Left cardiac atrium (tissue), 4 donors: ENCODE measurements around the gene ZCCHC17. TPM values are rescaled to one million over a fixed set of nuclear protein-coding genes. Genes with fewer than 3 reads are reported as not detected.
"Not testable (repeated sequence)": the region's sequence is repeated elsewhere in the genome, so short reads cannot be mapped to it uniquely, and the experiment has no call there.

Experiments used
- ATAC-seq, 2 donors: fragments of 200-7000 bp; cut with Tn5 transposase; one replicate each; pipeline ENCODE4 v1.9.1; 2020; ENCODE audit warnings: mild to moderate bottlenecking in 2 of 2, moderate library complexity in 2 of 2
- DNase-seq: peaks from one replicate; pipeline ENCODE4 v3.0.0-alpha.2; 2020
- intact Hi-C, 2 donors: fragments of 100-400 bp; cut with DNase I; formaldehyde crosslinking; loops; one replicate each; pipeline versions ENCODE4 v1.14.1 to v1.15.1; 2022 to 2023
- long read RNA-seq: library from polyadenylated mRNA; unstranded; transcript quantifications from one replicate; pipeline ENCODE4 v2.0.0, GENCODE V29; 2021
- total RNA-seq, 2 donors: library from RNA; stranded (reverse); fragmentation: NEBNext Ultra II Directional; extraction: Animal tissue kit (Norgen Biotek cat#: 25700); gene quantifications; one replicate each; pipeline ENCODE4 v1.2.1, GENCODE V29; 2021
- donor health status: DM: no; HTN: yes; CAD: no.
- donor health status: DM: no; HTN: yes; CAD: no; lungs with severe emphysema.
- donor health status: DM: yes; HTN: yes; CAD: no.
- donor health status: Dilated cardiomyopathy.

Gene ZCCHC17
- total RNA-seq, result 10 to 100 TPM; 14.4 to 15.7 TPM
- long read RNA-seq, partial matches to known transcripts, result 0 of 36 reads
- long read RNA-seq, other reads (novel, unspliced or antisense), result 32 of 36 reads

- peak; percentile 95 for DNase-seq
- intact Hi-C loops, result no loop called here
- ATAC-seq, result peak; percentile 99 to 100
Measured at GRCh38 chr1:31296486-31297276, at the start of gene ZCCHC17, which contains the start of gene SNRNP40. Gene ZCCHC17 (plus strand): TSS chr1:31297032. CDS start chr1:31310099, 13,067 bp downstream. Gene SNRNP40 (minus strand): TSS chr1:31296788. CDS start chr1:31296751, 37 bp downstream.

- intact Hi-C loops, result no loop called here
- DNase-seq, result no peak
- no peak for ATAC-seq
Measured at GRCh38 chr1:31248276-31248675, 48.6 kb upstream of the ZCCHC17 start.

- intact Hi-C loops, result no loop called here
- ATAC-seq (no peak), DNase-seq (no peak)
Measured at GRCh38 chr1:31249854-31250253, 47.0 kb upstream of the ZCCHC17 start.

GRCh38 chr1:31257213-31257612 is 39.6 kb upstream of the ZCCHC17 start:
- DNase-seq (no peak), ATAC-seq (no peak)
- intact Hi-C loops, result no loop called here

GRCh38 chr1:31258581-31258980 is 38.3 kb upstream of the ZCCHC17 start:
- ATAC-seq (no peak), DNase-seq (no peak)
- intact Hi-C loops, result no loop called here

- intact Hi-C loops, result no loop called here
- ATAC-seq (no peak), DNase-seq (no peak)
Measured at GRCh38 chr1:31259746-31260145, 37.1 kb upstream of the ZCCHC17 start.

GRCh38 chr1:31261916-31262315 is 34.9 kb upstream of the ZCCHC17 start:
- intact Hi-C loops, result no loop called here
- ATAC-seq (no peak), DNase-seq (no peak)

GRCh38 chr1:31262393-31262792 is 34.4 kb upstream of the ZCCHC17 start:
- DNase-seq, intact Hi-C loops, ATAC-seq: not testable (repeated sequence)

GRCh38 chr1:31263408-31263807 is 33.4 kb upstream of the ZCCHC17 start:
- intact Hi-C loops, result no loop called here
- DNase-seq (no peak), ATAC-seq (no peak)

- intact Hi-C loops, result no loop called here
- DNase-seq (no peak), ATAC-seq (peak; percentile 47 to 80)
Measured at GRCh38 chr1:31264790-31265386, 31.9 kb upstream of the ZCCHC17 start.

GRCh38 chr1:31266547-31266946 is 30.3 kb upstream of the ZCCHC17 start:
- ATAC-seq, result no peak
- intact Hi-C loops, result no loop called here
- no peak for DNase-seq

GRCh38 chr1:31272369-31272768 is 24.5 kb upstream of the ZCCHC17 start:
- DNase-seq, result no peak
- ATAC-seq, result no peak
- intact Hi-C loops, result no loop called here

- ATAC-seq, result no peak
Measured at GRCh38 chr1:31273619-31274018, 23.2 kb upstream of the ZCCHC17 start.

GRCh38 chr1:31282426-31282825 is 14.4 kb upstream of the ZCCHC17 start:
- DNase-seq, intact Hi-C loops, ATAC-seq: not testable (repeated sequence)

More at GRCh38 chr1:31273619-31274018, 23.2 kb upstream of the ZCCHC17 start:
- no peak for DNase-seq
- intact Hi-C loops, result no loop called here

- ATAC-seq, DNase-seq, intact Hi-C loops: not testable (repeated sequence)
Measured at GRCh38 chr1:31287791-31288190, 9.0 kb upstream of the ZCCHC17 start.

GRCh38 chr1:31289021-31289420 is 7.8 kb upstream of the ZCCHC17 start:
- ATAC-seq (no peak), DNase-seq (no peak)
- intact Hi-C loops, result no loop called here

- DNase-seq (no peak), ATAC-seq (no peak)
- intact Hi-C loops, result no loop called here
Measured at GRCh38 chr1:31295874-31296485, 852 bp upstream of the ZCCHC17 start.

- DNase-seq (no peak), ATAC-seq (no peak)
- intact Hi-C loops, result no loop called here
Measured at GRCh38 chr1:31297277-31298247, 730 bp downstream of the ZCCHC17 start.

- DNase-seq (no peak), ATAC-seq (no peak)
- intact Hi-C loops, result no loop called here
Measured at GRCh38 chr1:31299365-31299764, 2.5 kb downstream of the ZCCHC17 start.
